CD4-positive, alpha-beta T cell (primary cell): ENCODE data around the gene ARHGEF33. TPM values are rescaled to one million over a fixed set of nuclear protein-coding genes. Genes with fewer than 3 reads are reported as not detected.

Experiments used
- ATAC-seq: fragments of 200-7000 bp; cut with Tn5 transposase; one replicate; pipeline ENCODE4 v1.10.0; 2022; ENCODE audit warnings: mild to moderate bottlenecking; ENCODE audit not compliant: poor library complexity
- CTCF ChIA-PET: fragments of 350-600 bp; sonication (Branson Sonifier 250); formaldehyde crosslinking; loops from one replicate; lab custom pipeline; 2021; ENCODE audit warnings: antibody characterized with exemption, inconsistent platforms; lab: Charles Lee
- POLR2A ChIA-PET: fragments of 350-600 bp; sonication (Branson Sonifier 250); formaldehyde crosslinking; loops from one replicate; lab custom pipeline; 2021; ENCODE audit warnings: antibody characterized with exemption, inconsistent platforms; lab: Charles Lee
- DNase-seq, 14 experiments: peaks; one replicate each; pipeline ENCODE4 v3.0.0-alpha.2; 2013 to 2020; ENCODE audit warnings: mixed read lengths in 2 of 14
- H3K27ac ChIP-seq, 2 donors: one replicate each; pipeline versions ENCODE4 v1.5.1 to v1.7.0; 2013; ENCODE audit warnings: low read length in 2 of 2, low read depth in 1 of 2, mild to moderate bottlenecking in 1 of 2
- H3K27me3 ChIP-seq, 2 experiments: 1 replicate in 1 of 2; 2 replicates in 1 of 2; pipeline versions ENCODE4 v1.6.1 to v1.7.0; 2013; ENCODE audit warnings: low read length in 2 of 2, control low read depth in 1 of 2, mild to moderate bottlenecking in 1 of 2, moderate library complexity in 1 of 2; ENCODE audit not compliant: insufficient read depth in 2 of 2, control insufficient read depth in 1 of 2
- H3K36me3 ChIP-seq: one replicate; pipeline ENCODE4 v1.6.1; 2013; ENCODE audit warnings: low read length, control low read depth; ENCODE audit not compliant: insufficient read depth
- H3K4me1 ChIP-seq: one replicate; pipeline ENCODE4 v1.6.1; 2013; ENCODE audit warnings: low read length, control low read depth; ENCODE audit not compliant: insufficient read depth
- H3K4me3 ChIP-seq: one replicate; pipeline ENCODE4 v1.5.1; 2013; ENCODE audit warnings: mild to moderate bottlenecking, low read length, moderate library complexity
- H3K9me3 ChIP-seq, 2 experiments: 1 replicate in 1 of 2; 2 replicates in 1 of 2; pipeline versions ENCODE4 v1.6.1 to v1.7.0; 2013; ENCODE audit warnings: low read length in 2 of 2, mild to moderate bottlenecking in 2 of 2, control low read depth in 1 of 2, moderate library complexity in 1 of 2; ENCODE audit not compliant: control insufficient read depth in 1 of 2, insufficient read depth in 1 of 2
- H3K27ac Mint-ChIP-seq: one replicate; pipeline ENCODE4 v1.8.0; 2020; ENCODE audit warnings: mixed read lengths
- H3K27me3 Mint-ChIP-seq: one replicate; pipeline ENCODE4 v1.8.0; 2021; ENCODE audit warnings: mixed read lengths
- H3K36me3 Mint-ChIP-seq: one replicate; pipeline ENCODE4 v1.8.0; 2021; ENCODE audit warnings: low read depth, mixed read lengths
- H3K4me1 Mint-ChIP-seq: one replicate; pipeline ENCODE4 v1.8.0; 2021; ENCODE audit warnings: low read depth, mixed read lengths
- H3K4me3 Mint-ChIP-seq: one replicate; pipeline ENCODE4 v1.8.0; 2020; ENCODE audit warnings: mild to moderate bottlenecking, mixed read lengths
- H3K9me3 Mint-ChIP-seq: one replicate; pipeline ENCODE4 v1.8.0; 2020; ENCODE audit warnings: mixed read lengths
- CTCF ChIP-seq: fragments of 200-600 bp; IDR thresholded peaks from one replicate; pipeline ENCODE4 v1.8.0; 2022; ENCODE audit warnings: antibody characterized with exemption, mild to moderate bottlenecking
- intact Hi-C, 2 experiments: fragments of 100-400 bp; cut with DNase I in 1 of 2; cut with micrococcal nuclease in 1 of 2; formaldehyde crosslinking; loops; one replicate each; pipeline versions ENCODE4 v1.15.1 to v1.9.0; 2023 to 2025; cut with DNase I, micrococcal nuclease
- total RNA-seq, 174 experiments: library from RNA in 2 of 174; stranded (reverse) in 2 of 174; gene quantifications; one replicate each; pipeline ENCODE4 v1.2.3 and lab custom pipeline; 2021 to 2026

Gene ARHGEF33
- total RNA-seq, 2 experiments from 2014 or later: not detected

- intact Hi-C loops: no loop called here
- peaks cover 12% of the 10 kb centered on the region for H3K36me3 ChIP-seq
- H3K4me3 ChIP-seq: no peak overlapping the region
- no peak overlapping the region for H3K4me3 Mint-ChIP-seq
- no peaks in the 10 kb centered on the region for H3K27me3 Mint-ChIP-seq
- H3K9me3 ChIP-seq: no peaks in the 10 kb centered on the region
- ATAC-seq (no peak), DNase-seq (no peak)
- CTCF ChIA-PET: no interaction called here
- no peak for TF ChIP-seq CTCF
- H3K9me3 Mint-ChIP-seq: no peaks in the 10 kb centered on the region
- H3K36me3 Mint-ChIP-seq: peaks cover 34% of the 10 kb centered on the region
- H3K27me3 ChIP-seq: no peaks in the 10 kb centered on the region
- no peaks in the 10 kb centered on the region for H3K4me1 Mint-ChIP-seq
- no peak overlapping the region for H3K27ac ChIP-seq
- POLR2A ChIA-PET: no interaction called here
- H3K27ac Mint-ChIP-seq: no peak overlapping the region
- no peaks in the 10 kb centered on the region for H3K4me1 ChIP-seq
Measured at GRCh38 chr2:39023649-39024048, 134.0 kb downstream of the ARHGEF33 start.

GRCh38 chr2:39024833-39025232 lies 135.2 kb downstream of the ARHGEF33 start:
- no peaks in the 10 kb centered on the region for H3K4me1 ChIP-seq
- POLR2A ChIA-PET: no interaction called here
- H3K4me3 ChIP-seq: no peak overlapping the region
- H3K36me3 Mint-ChIP-seq: peaks cover 33% of the 10 kb centered on the region
- H3K36me3 ChIP-seq: peaks cover 17% of the 10 kb centered on the region
- DNase-seq: no peak
- no peaks in the 10 kb centered on the region for H3K9me3 ChIP-seq
- H3K27ac ChIP-seq: no peak overlapping the region
- intact Hi-C loops: no loop called here
- no peaks in the 10 kb centered on the region for H3K27me3 Mint-ChIP-seq
- CTCF ChIA-PET: interaction anchor here (0.7 kb wide), 1 partner anchor 205 kb away, joined by 3 read pairs; no protein-coding TSS in a partner anchor
- H3K4me1 Mint-ChIP-seq: no peaks in the 10 kb centered on the region
- no peak for ATAC-seq
- no peak for TF ChIP-seq CTCF
- no peaks in the 10 kb centered on the region for H3K9me3 Mint-ChIP-seq
- no peak overlapping the region for H3K4me3 Mint-ChIP-seq
- no peaks in the 10 kb centered on the region for H3K27me3 ChIP-seq
- H3K27ac Mint-ChIP-seq: no peak overlapping the region

Other genes with a start within 250 kb of the ARHGEF33 start
- gene GALM, start 223.8 kb upstream of the ARHGEF33 start, total RNA-seq: 1 to 10 TPM; 5.9 to 7.0 TPM
- 100 to 1,000 TPM; 550 to 557 TPM for gene SRSF7, start 138.5 kb upstream of the ARHGEF33 start, total RNA-seq
- gene GEMIN6, start 111.7 kb upstream of the ARHGEF33 start, total RNA-seq: 1 to 10 TPM; 1.2 to 2.1 TPM
- 10 to 100 TPM; 13.9 to 14.1 TPM for gene DHX57, start 13.9 kb upstream of the ARHGEF33 start, total RNA-seq
- gene MORN2, start 13.9 kb upstream of the ARHGEF33 start, total RNA-seq: 1 to 10 TPM; 2.1 to 2.6 TPM
- gene SOS1, start 231.2 kb downstream of the ARHGEF33 start, total RNA-seq: 10 to 100 TPM; 16.4 to 16.9 TPM